ENCODE data around the gene TMEM127.
"Not testable (repeated sequence)": the region's sequence is repeated elsewhere in the genome, so short reads cannot be mapped to it uniquely, and the experiment has no call there.

Gene TMEM127

GRCh38 chr2:96262306-96262705, 3.5 kb downstream of the TMEM127 start:
- DNase-seq = no peak

- no peak for DNase-seq
Measured at GRCh38 chr2:96261328-96262003, 4.3 kb downstream of the TMEM127 start.

DNA sequence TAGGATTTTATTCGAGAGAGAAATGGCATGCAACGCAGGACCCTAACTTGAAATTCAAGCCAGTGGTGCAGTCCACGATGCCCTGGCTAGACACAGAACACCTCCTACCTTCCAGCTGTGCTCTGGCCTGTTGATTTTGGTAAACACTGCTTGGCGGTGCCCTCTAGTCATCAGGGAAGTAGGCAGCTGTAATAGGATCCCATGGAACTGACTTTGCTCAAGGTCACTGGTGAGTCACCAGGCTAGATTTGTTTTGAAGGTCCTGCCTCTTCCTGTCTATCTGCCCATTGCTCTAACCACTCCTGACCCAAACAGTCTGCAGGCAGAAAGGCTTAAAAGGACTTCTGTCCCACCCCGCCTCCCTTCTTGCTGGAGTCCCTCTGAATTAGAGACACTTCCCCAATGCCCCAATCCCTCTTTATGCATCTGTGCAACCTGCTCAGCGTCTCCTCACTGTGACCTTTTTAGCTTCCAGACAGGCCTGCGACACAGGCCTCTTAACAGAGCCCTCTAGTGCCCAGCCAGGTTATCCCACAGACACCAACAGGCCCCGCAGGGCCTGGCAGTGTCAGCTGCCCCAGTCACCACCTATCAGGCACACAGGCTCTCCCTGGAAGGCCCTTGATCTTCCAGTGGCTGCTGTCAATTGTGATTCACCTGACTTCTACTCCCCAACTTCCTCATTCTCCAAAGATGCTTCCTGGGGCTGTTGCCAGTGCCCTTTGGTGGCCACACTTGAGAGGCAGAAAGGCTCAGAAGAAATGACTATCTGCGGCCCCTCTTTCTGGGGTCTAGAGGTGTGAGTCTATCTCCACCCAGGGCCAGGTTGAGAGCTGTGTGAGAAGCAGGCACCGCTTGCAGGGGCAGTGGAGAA, 5.2 kb downstream of the TMEM127 start:
- DNase-seq = peak; percentile 81 to 85

- peak; percentile 6 to 33 for DNase-seq
Measured at GRCh38 chr2:96259497-96259921, 6.3 kb downstream of the TMEM127 start.

DNA sequence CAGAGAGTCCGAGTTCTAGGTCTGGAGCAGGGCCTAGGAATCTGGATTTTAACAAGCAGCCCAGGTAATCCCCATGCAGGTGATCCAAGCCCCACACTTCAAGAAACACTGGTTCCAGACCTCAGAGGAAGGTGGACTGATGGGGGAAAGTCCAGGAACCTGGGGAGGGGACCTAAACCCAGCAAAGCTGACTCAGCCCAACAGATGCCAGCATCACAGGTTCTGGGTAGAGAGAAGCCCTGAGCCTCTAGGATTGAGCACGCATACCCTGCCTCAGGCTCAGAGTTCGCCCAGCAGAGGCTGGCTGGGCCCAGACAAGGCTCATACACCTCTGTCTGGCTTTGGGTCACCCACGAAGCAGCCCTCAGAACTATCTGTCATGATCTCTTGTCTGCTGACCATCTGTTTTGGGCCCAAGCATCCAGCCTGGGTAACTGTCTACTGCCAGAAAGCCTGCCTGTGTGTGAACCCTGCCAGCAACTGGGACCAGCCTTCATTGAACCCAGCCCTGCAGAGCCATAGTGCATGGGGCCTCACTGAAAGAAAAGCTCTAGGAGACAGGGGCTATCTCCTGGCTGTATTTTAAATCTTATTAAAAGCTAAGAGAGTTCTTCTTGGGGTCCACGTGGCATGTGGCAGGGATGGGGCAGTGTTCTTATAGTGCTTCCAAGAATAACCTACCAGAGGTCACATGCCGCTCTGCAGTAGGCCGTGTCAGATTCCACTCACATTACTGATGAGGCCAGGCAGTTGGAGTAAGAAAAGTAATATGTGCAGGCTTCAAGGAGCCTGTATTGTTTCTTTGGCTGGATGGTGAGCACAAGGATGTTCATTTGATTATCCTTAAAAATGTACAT, 7.4 kb downstream of the TMEM127 start:
- DNase-seq = no peak

DNA sequence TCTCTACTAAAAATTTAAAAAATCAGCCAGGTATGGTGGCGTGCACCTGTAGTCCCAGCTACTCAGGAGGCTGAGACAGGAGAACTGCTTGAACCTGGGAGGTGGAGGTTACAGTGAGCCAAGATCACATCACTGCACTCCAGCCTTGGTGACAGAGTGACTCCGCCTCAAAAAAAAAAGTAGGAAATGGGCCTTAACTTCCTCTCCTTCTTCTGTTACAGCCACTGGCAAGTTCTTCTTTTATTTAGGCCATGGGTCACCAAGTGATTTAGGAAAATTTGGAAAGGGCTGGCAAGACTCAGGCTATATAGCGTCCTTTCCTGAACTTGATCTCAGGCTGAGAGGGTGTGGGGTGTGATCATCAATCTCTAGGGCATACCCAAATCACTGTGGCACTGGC, 8.1 kb downstream of the TMEM127 start:
- DNase-seq = not testable (repeated sequence)

GRCh38 chr2:96256611-96257113, 9.1 kb downstream of the TMEM127 start:
- no peak for DNase-seq

- no peak for DNase-seq
Measured at GRCh38 chr2:96254571-96254970, 11.2 kb downstream of the TMEM127 start.

DNA sequence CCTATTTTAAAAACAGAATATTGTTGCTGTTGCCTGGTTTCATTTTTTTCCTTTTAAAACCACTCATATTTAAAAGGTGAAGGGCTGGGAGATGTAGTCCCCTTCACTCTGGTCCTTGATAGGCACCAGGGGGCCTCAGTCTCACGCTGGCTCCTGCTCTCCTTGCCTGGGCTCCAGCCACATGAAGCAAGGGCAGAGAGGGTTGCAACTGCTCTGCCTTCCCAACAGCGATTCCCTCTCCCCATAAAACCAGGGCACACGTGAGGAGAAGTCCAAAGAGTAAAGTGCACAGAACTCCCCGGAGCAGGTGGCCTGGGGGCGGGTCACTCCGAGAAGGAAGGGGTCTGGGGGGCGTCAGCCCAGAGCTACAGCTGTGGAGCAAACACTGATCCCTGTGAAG, 12.8 kb downstream of the TMEM127 start:
- DNase-seq = no peak

DNA sequence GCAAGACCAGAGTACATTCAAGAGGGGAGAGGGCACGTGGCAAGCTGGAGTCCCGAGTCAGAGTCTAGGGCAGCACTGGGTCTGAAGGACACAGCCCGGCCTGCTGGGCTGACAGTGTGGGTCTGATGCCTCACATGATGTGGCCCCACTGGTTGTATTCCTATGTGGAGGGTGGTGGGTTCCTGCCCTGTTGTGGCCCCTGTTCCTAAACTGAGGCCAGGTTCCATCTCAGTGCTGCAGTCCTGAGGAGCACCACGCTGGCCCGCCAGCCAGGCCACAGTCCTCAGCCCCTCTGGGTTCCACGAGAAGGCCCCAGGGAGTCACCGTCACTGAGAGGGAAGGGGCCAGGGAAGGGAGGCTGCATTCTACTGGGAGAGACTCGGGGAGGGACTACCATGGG, 13.3 kb downstream of the TMEM127 start:
- DNase-seq = no peak

- DNase-seq = no peak
Measured at GRCh38 chr2:96251721-96252292, 14.0 kb downstream of the TMEM127 start.

DNA sequence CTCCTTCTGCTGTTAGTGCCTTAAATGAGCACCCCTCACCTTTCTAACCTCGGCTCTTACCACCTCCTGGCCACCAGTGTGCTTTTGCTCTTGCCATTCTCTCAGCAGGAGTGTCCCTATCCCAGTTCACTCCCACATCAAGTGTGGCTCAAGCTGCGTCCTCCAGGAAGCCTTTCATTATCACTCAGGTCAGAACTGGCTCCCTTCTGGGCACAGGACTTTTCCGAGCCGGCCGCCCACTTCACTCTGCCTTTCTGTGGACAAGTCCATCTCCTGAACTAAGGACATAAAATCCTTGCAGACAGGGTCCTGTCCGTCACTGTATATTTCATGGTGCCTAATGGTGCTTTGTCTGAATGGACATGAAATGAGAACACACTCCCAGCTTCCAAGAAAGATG, 15.6 kb downstream of the TMEM127 start:
- DNase-seq = no peak

- DNase-seq = no peak
Measured at GRCh38 chr2:96249654-96250053, 16.1 kb downstream of the TMEM127 start.

DNA sequence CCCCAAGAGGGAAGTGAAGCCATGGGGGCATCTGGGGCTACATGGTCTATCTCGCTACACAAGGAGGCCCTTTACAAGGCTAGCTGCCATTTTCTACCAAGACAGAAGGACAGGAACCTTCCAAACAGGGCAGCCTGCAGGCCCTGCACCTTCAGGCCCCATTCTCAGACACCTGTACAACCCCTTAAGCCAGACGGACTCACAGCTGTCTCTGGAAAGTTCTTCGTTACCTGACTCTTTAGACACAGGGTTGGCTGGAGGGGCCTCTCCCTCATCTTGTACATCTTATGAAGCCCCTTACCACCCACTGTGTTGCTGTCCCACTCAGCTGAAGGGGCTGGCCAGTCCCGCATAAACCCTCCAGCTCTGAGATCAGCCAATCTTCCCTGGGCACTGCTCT, 17.2 kb downstream of the TMEM127 start:
- DNase-seq = no peak

DNA sequence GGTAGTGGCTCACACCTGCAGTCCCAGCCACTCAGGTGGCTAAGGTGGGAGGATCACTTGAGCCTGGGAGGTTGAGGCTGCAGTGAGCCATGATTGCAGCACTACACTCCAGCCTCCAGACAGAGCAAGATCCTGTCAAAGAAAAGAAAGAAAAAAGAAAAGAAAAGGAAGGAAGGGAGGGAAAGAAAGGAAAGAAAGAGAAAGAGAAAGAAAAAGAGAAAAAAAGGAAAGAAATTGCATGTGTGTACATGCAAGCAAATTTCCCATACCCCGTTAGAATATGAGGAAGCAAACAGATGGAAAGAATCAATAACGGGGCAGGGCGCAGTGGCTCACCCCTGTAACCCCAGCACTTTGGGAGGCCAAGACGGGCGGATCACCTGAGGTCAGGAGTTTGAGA, 17.9 kb downstream of the TMEM127 start:
- DNase-seq = no peak

GRCh38 chr2:96247009-96247408, 18.8 kb downstream of the TMEM127 start:
- no peak for DNase-seq

GRCh38 chr2:96245609-96246390, 20.0 kb downstream of the TMEM127 start:
- DNase-seq = no peak

DNA sequence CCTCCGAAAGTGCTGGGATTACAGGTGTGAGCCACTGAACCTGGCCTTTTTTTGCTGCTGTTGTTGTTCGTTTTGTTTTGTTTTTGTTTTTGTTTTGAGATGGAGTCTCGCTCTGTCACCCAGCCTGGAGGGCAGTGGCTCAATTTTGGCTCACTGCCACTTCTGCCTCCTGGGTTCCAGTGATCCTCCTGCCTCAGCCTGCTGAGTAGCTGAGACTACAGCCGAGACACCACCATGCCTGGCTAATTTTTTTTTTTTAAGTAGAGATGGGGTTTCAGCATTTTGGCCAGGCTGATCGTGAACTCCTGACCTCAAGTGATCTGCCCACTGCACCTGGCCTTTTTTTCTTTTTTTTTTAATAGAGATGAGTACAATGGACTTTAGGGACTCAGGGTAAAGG, 22.0 kb downstream of the TMEM127 start:
- no peak for DNase-seq

DNA sequence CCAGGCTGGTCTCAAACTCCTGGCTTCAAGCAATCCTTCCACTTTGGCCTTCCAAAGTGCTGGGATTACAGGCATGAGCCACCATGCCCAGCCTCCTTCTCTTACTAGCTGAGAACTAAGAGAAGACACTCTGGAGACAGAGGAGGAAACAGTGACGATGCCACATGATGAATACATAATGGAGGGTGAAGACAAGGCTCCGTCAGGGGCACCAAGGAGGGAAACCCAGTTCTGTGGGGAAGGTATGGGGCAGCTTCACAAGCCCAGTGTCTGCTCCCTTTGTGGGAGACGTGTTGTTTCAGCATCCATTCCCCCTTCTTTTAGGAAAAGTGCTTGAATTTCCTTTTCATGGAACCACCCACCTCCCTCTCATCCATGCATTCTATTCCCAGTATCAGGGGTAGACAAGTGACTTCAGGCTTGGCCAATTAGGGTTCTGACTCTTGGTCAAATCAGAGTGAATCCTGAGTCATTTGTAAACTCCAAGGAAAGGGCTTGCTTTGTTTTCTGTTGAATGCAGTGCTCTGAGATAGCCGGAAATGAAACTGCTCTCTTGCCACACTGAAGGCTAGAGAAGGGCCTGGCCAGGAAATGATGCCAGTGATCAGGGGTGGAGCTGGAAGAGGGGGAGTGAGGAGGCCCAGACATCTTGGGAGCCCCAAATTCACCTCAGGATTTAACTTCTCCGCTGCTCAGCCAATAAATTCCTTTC, 23.7 kb downstream of the TMEM127 start:
- DNase-seq = no peak

DNA sequence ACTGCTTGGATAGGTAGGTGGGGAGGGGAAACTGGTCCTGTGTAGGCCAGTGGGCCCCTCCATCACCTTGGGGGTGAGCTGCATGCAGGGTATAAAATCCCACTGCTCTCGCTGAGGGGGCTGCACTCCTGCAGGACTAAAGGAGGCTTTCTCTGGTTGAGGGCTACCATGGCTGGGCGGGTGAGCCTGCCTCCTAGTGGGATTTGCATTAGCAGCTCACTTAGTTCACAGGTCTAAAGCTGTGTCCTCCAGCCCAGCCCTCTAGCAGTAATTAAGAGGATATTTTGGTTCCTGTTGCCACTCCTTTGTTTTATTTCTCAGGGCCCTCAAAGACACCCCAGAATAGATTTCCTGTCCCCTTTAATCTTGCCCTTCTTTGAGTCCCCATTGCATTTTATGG, 24.6 kb downstream of the TMEM127 start:
- no peak for DNase-seq

DNA sequence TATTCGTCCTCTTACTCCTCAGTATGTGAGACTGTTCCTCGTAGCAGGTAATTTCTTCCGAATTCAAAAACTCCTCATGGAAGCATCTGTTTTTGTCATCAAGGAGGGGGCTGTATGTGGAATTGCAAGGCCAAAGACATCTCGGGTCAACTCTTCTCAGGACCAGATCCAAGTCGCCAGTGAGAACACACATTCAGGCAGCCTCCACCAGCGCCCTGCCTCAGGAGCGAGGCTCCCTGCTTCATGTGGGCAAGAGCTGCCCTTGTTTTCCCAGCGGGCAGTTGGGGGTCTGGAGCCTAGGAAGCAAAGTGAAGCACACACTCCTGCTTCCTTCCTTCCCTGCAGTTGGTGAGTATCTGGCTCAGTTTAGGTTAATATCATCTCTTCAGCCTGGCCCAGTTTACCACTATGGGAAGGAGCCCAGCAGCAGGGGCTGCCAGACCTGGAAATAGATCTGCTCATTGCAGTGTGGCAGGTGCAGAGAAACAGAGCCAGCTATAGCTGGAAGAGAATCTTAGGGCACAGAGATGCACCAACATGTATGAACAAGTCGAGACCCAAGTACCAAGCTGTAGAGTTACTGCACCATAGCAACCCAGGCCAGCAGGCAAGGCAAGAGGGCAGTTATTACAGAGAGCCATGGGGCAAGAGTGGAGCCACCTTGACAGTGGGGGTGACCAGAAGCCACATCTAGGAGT, 25.3 kb downstream of the TMEM127 start:
- no peak for DNase-seq

Data from SHP77 (cell line).